HL-60 (cell line): ENCODE data around the gene CFAP54.

Source experiments
- GABPA ChIP-seq: IDR thresholded peaks from 2 replicates; pipeline ENCODE4 v1.6.1; 2012; ENCODE audit warnings: low read depth
- POLR2AphosphoS5 ChIP-seq: IDR thresholded peaks from 2 replicates; pipeline ENCODE4 v1.6.1; 2012; ENCODE audit warnings: low read depth
- TF ChIP-seq, protein P1 (sequence below): IDR thresholded peaks from one replicate; pipeline ENCODE4 v1.5.1; 2011; ENCODE audit warnings: low read length, control low read depth, inconsistent platforms; ENCODE audit not compliant: insufficient read depth
- TF ChIP-seq, protein P2 (sequence below): IDR thresholded peaks from 2 replicates; pipeline ENCODE4 v1.6.1; 2012; ENCODE audit warnings: low read depth; ENCODE audit not compliant: insufficient replicate concordance

DNA sequence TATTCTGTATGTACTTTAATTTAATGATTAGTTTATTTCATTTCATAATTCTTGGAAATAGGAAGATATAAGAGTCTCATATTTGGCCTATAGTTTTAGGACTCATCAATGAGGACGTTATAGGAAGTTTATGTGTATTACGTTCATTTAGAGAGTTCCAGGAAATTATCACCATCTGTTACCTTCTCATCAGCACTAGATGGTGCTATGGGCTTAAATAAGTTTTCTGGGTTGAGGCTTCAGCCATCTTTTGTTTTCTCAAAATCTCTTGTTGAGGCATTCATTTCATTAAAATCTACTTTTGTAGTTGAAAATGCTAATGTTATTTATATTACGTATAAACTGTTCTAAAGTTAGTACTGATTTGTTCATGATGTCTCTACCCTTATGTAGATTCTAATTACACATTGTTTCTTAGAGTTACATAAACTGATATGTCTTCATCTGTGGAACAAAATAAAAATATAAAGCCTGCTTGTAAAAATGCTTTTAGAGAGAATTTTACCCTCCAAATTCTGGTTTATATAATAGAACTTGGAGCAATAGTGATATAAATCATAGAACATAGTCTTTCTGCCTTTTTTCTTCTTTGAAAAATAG, 89.2 kb downstream of the CFAP54 start:
- TF ChIP-seq, protein P1, sequence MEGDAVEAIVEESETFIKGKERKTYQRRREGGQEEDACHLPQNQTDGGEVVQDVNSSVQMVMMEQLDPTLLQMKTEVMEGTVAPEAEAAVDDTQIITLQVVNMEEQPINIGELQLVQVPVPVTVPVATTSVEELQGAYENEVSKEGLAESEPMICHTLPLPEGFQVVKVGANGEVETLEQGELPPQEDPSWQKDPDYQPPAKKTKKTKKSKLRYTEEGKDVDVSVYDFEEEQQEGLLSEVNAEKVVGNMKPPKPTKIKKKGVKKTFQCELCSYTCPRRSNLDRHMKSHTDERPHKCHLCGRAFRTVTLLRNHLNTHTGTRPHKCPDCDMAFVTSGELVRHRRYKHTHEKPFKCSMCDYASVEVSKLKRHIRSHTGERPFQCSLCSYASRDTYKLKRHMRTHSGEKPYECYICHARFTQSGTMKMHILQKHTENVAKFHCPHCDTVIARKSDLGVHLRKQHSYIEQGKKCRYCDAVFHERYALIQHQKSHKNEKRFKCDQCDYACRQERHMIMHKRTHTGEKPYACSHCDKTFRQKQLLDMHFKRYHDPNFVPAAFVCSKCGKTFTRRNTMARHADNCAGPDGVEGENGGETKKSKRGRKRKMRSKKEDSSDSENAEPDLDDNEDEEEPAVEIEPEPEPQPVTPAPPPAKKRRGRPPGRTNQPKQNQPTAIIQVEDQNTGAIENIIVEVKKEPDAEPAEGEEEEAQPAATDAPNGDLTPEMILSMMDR: peak; percentile 13
- TF ChIP-seq, protein P2, sequence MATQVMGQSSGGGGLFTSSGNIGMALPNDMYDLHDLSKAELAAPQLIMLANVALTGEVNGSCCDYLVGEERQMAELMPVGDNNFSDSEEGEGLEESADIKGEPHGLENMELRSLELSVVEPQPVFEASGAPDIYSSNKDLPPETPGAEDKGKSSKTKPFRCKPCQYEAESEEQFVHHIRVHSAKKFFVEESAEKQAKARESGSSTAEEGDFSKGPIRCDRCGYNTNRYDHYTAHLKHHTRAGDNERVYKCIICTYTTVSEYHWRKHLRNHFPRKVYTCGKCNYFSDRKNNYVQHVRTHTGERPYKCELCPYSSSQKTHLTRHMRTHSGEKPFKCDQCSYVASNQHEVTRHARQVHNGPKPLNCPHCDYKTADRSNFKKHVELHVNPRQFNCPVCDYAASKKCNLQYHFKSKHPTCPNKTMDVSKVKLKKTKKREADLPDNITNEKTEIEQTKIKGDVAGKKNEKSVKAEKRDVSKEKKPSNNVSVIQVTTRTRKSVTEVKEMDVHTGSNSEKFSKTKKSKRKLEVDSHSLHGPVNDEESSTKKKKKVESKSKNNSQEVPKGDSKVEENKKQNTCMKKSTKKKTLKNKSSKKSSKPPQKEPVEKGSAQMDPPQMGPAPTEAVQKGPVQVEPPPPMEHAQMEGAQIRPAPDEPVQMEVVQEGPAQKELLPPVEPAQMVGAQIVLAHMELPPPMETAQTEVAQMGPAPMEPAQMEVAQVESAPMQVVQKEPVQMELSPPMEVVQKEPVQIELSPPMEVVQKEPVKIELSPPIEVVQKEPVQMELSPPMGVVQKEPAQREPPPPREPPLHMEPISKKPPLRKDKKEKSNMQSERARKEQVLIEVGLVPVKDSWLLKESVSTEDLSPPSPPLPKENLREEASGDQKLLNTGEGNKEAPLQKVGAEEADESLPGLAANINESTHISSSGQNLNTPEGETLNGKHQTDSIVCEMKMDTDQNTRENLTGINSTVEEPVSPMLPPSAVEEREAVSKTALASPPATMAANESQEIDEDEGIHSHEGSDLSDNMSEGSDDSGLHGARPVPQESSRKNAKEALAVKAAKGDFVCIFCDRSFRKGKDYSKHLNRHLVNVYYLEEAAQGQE: no peak
- TF ChIP-seq GABPA (no peak), POLR2AphosphoS5 (no peak)
